ENCODE data around the gene SLX4IP. TPM values are rescaled to one million over a fixed set of nuclear protein-coding genes. Genes with fewer than 3 reads are reported as not detected.

SLX4IP gene
- total RNA-seq, 2 donors from 2014 or later, result 3.8 to 9.1 TPM

- no peak overlapping the region for H3K27ac Mint-ChIP-seq
- H3K9me3 Mint-ChIP-seq, result no peaks in the 10 kb centered on the region
- H3K36me3 Mint-ChIP-seq, result no peaks in the 10 kb centered on the region
- no peak for DNase-seq (ENCODE audit: low spot score in 2 of 2)
- no peak for ATAC-seq
These were observed 219.1 kb downstream of the SLX4IP start for GRCh38 chr20:10654250-10654610.

GRCh38 chr20:10654630-10655029 lies 219.5 kb downstream of the SLX4IP start:
- no peaks in the 10 kb centered on the region for H3K9me3 Mint-ChIP-seq
- H3K36me3 Mint-ChIP-seq, result no peaks in the 10 kb centered on the region
- DNase-seq (ENCODE audit: low spot score in 2 of 2) (no peak), ATAC-seq (no peak)
- no peak overlapping the region for H3K27ac Mint-ChIP-seq

DNA sequence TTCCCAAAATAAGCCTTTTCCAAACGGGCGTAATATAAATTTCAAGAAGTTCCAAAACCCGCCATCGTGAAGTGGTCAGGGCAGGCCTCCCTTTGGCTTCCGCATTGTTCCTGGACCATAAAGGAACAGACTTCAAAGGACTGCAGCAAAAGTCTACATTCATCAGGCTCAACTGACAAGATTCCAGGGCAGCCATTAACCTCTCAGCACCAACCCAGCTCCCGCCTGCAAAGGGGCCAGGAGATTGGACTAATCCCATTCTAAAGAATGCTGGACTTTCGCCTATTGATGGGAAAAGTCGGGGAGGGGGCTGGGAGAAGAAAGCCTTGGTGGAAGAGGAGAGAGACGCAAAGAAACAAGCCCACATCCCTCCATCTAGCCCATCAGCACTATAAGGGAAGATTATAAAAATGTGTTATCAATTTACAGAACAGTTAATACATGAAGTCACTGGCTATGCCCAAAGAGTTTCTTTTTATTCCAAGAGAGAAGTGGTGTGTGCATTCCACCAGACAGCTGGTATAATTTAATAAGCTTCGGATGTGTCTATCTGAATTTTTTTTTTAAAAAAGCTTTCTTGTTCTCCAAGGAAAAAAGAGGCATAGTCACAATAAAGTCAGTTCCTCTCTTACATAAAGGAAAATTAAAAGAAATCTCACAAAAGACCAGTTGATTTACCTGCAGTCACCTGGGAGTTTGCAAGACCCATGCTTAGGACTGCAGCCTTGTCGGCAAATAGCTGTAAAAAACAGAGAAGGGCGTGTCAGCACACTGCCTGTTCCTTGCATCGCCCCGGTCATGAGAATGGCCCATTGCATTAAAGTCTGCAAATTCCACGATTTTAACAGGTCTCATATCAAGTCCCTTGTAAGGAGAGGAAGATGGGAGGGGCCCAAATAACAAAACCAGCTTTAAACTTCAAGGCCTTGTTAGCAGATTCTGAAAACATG lies 220.9 kb downstream of the SLX4IP start:
- no peaks in the 10 kb centered on the region for H3K36me3 Mint-ChIP-seq
- H3K9me3 Mint-ChIP-seq, result no peaks in the 10 kb centered on the region
- no peak overlapping the region for H3K27ac Mint-ChIP-seq
- DNase-seq (ENCODE audit: low spot score in 2 of 2) (no peak), ATAC-seq (no peak)

DNA sequence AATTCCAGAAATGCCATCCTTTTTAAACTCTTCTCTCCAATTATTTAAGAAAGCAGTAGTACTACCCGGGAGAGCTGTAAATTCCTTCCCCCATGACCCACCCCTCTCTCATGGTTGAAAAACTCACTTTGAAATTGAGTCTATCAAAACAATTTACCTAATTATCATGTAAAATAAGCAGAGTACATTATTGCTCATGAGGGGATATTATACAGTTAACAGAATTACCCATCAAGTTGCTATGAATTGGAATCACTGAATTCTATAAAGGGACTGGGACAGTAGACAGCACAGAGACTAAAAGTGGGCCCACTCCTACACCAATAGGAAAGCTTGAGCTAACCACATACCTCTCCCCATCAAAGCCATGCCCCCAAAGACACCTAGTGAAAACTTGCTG lies 222.3 kb downstream of the SLX4IP start:
- no peak overlapping the region for H3K27ac Mint-ChIP-seq

GRCh38 chr20:10658051-10658823 lies 223.1 kb downstream of the SLX4IP start:
- DNase-seq (ENCODE audit: low spot score in 2 of 2) (no peak), ATAC-seq (no peak)
- H3K27ac Mint-ChIP-seq, result no peak overlapping the region
- no peaks in the 10 kb centered on the region for H3K36me3 Mint-ChIP-seq
- H3K9me3 Mint-ChIP-seq, result no peaks in the 10 kb centered on the region

More for the DNA sequence above, 222.3 kb downstream of the SLX4IP start:
- DNase-seq (ENCODE audit: low spot score in 2 of 2) (no peak), ATAC-seq (no peak)
- Mint-ChIP-seq H3K9me3 (no peaks in the 10 kb centered on the region), H3K36me3 (no peaks in the 10 kb centered on the region)

GRCh38 chr20:10658876-10659632 lies 223.9 kb downstream of the SLX4IP start:
- ATAC-seq (no peak), DNase-seq (ENCODE audit: low spot score in 2 of 2) (no peak)
- H3K9me3 Mint-ChIP-seq, result no peaks in the 10 kb centered on the region
- H3K27ac Mint-ChIP-seq, result no peak overlapping the region
- H3K36me3 Mint-ChIP-seq, result no peaks in the 10 kb centered on the region

- ATAC-seq (no peak), DNase-seq (ENCODE audit: low spot score in 2 of 2) (no peak)
- H3K9me3 Mint-ChIP-seq, result no peaks in the 10 kb centered on the region
- no peaks in the 10 kb centered on the region for H3K36me3 Mint-ChIP-seq
- H3K27ac Mint-ChIP-seq, result no peak overlapping the region
These were observed 224.8 kb downstream of the SLX4IP start for GRCh38 chr20:10659651-10660601.

DNA sequence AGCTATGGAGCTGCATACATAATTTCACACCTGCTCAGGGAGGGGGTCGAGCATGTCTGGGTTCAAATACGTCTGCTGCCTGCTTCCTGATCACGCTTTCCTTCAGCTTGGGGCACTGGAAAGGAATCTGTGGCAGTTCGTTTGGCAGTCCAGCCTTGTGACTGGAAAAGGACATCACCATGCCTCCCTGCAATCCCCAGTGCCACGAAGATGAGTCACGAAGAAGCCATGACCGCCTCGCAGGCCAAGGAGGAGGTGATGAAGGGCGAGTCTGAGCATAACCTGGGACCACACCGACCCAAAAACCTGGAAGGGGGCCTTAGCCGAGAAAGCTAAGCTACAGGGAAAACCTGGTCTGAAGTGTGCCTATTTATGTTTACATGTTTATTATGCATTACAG lies 225.6 kb downstream of the SLX4IP start:
- Mint-ChIP-seq H3K9me3 (no peaks in the 10 kb centered on the region), H3K36me3 (no peaks in the 10 kb centered on the region), H3K27ac (no peak overlapping the region)
- no peak for DNase-seq (ENCODE audit: low spot score in 2 of 2)
- ATAC-seq, result no peak

DNA sequence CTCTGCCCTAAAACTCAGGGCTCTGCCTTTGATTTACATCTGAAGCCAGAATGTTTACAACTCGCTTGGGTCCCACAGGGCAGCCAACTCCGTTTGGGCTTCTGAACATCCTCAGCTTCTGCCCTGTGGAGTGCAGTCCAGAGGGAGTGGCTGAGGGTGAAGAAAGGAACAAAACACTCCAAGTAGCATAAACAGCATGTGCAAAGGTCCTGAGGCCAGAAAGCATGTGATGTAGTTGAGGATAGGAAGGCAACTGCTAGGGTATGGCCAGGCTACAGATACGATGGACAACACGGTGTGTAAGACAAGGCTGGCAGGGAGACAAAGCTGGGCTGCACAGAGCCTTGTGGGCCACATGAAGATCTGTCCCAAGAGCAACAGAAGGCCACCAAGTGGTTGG lies 226.2 kb downstream of the SLX4IP start:
- DNase-seq (ENCODE audit: low spot score in 2 of 2) (no peak), ATAC-seq (no peak)
- H3K36me3 Mint-ChIP-seq, result no peaks in the 10 kb centered on the region
- no peak overlapping the region for H3K27ac Mint-ChIP-seq
- H3K9me3 Mint-ChIP-seq, result no peaks in the 10 kb centered on the region

DNA sequence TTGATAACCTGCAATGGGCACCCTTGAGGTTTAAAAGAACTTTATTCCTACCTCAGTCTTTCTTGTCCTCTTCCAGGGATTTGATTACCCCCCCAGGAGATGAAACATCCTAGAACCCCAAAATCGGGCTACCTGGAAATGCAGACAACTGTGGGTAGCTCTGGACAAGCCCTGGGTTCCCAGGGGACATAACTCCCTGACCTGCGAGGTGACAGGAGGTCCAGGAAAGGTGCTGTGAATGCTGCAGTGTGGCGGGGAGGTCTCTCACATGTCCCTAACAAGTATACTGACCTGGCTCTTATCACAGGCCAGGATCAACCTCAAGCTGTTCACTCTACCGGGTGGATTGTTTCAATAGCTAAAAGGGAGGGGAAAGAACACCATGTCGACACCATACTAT lies 227.0 kb downstream of the SLX4IP start:
- H3K36me3 Mint-ChIP-seq, result no peaks in the 10 kb centered on the region
- no peak for ATAC-seq
- no peak overlapping the region for H3K27ac Mint-ChIP-seq

DNA sequence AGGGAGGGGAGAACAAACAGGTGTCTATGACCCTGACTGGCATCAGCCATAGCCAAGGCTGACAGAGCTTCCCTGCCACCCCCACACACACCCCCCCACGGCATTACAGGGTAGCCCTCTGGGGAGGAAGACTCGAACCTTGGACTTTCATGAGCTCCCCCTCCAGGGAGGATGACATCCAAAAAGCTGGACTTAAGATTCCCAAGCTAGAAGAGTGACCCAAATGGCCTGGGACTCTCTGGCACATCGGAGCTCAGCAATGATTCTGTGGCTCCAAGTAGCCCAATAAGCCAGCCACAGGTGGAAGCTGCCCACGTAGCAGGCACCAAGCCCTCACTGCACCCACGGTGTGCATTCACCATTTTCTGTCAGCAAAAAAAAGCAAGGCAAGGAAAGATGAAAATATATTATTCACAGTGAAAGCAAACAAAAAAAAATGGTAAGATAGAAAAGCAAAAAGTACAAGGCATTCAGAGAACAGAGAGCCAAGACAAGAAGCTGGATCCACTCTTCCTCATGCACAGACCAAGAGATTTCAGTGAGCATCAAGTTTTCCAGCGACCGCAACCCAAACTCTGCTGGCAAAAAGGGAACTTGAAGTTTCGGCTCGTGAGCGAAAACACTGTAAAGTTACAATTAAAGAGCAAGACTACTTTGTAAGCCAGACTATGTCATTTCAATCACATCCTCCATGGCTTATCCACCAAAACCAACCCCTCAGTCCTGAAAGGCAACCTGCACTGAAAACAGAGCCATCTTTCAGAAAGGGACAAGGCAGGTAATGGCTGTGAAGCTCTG lies 227.8 kb downstream of the SLX4IP start:
- no peak overlapping the region for H3K27ac Mint-ChIP-seq
- ATAC-seq (no peak), DNase-seq (ENCODE audit: low spot score in 2 of 2) (no peak)
- no peaks in the 10 kb centered on the region for H3K9me3 Mint-ChIP-seq
- H3K36me3 Mint-ChIP-seq, result no peaks in the 10 kb centered on the region

More for the DNA sequence above, 227.0 kb downstream of the SLX4IP start:
- no peak for DNase-seq (ENCODE audit: low spot score in 2 of 2)
- no peaks in the 10 kb centered on the region for H3K9me3 Mint-ChIP-seq

- no peak for ATAC-seq
- H3K36me3 Mint-ChIP-seq, result no peaks in the 10 kb centered on the region
- no peak for DNase-seq (ENCODE audit: low spot score in 2 of 2)
- no peak overlapping the region for H3K27ac Mint-ChIP-seq
- no peaks in the 10 kb centered on the region for H3K9me3 Mint-ChIP-seq
These were observed 228.7 kb downstream of the SLX4IP start for GRCh38 chr20:10663756-10664155.

DNA sequence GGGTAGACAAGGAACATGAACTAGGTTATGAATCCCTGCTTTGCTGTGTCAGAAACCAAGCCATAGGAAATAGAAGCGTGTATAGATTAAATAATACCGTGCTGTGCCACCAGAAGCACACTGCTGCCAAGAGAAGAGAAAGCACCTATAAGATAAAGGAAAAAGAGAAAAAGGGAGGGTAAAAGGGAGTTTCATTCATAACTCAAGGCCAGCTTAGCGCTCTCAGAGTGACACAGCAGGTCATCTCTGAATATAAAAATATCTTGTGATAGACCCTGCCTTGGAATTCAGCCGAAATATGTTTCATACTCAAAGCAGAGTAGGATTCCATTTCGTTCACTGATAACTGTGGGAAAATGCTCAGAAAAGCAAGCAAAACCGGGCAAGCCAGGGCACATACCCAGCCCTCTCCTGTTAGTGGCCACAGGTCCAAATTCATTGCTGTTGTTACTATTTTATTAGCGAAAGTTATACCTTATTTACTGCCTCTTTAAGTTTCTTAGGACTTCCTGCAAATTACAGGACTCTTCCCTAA lies 230.0 kb downstream of the SLX4IP start:
- Mint-ChIP-seq H3K27ac (no peak overlapping the region), H3K36me3 (no peaks in the 10 kb centered on the region), H3K9me3 (no peaks in the 10 kb centered on the region)
- DNase-seq (ENCODE audit: low spot score in 2 of 2) (no peak), ATAC-seq (no peak)

GRCh38 chr20:10665791-10666190 lies 230.7 kb downstream of the SLX4IP start:
- ATAC-seq, result no peak
- no peaks in the 10 kb centered on the region for H3K9me3 Mint-ChIP-seq
- no peak for DNase-seq (ENCODE audit: low spot score in 2 of 2)
- no peak overlapping the region for H3K27ac Mint-ChIP-seq
- H3K36me3 Mint-ChIP-seq, result peaks cover 0 to under 1% of the 10 kb centered on the region in 2 donors
